ENCODE results near the gene ADAMTS8. TPM values are rescaled to one million over a fixed set of nuclear protein-coding genes. Genes with fewer than 3 reads are reported as not detected.

Gene ADAMTS8
- total and polyA plus RNA-seq, 2 donors: 0.14 to 0.37 TPM

GRCh38 chr11:130473056-130473794 lies 44.8 kb upstream of the ADAMTS8 start:
- Histone ChIP-seq H3K27me3 (ENCODE audit: control insufficient read depth in 2 of 2, insufficient read depth in 1 of 2, low read length in 1 of 2) (no peaks in the 10 kb centered on the region), H3K36me3 (ENCODE audit: control insufficient read depth in 2 of 2, insufficient read depth in 2 of 2, low read length in 1 of 2) (no peaks in the 10 kb centered on the region), H3K27ac (ENCODE audit: low read depth in 1 of 2, low read length in 1 of 2) (no peak overlapping the region), H3K4me1 (ENCODE audit: control insufficient read depth in 2 of 2, insufficient read depth in 2 of 2, low read length in 2 of 2) (no peaks in the 10 kb centered on the region), H3K4me3 (ENCODE audit: low read length in 2 of 2) (no peak overlapping the region), H3K9me3 (ENCODE audit: control insufficient read depth in 2 of 2, insufficient read depth in 1 of 2, low read length in 1 of 2) (no peaks in the 10 kb centered on the region)
- 98% methylated on average over 52 of the region's 52 CpGs for WGBS
- no peak for DNase-seq (ENCODE audit: low read depth in 6 of 9, low spot score in 9 of 9)

GRCh38 chr11:130472434-130472961 lies 44.1 kb upstream of the ADAMTS8 start:
- H3K27ac ChIP-seq (ENCODE audit: low read depth in 1 of 2, low read length in 1 of 2): no peak overlapping the region
- H3K36me3 ChIP-seq (ENCODE audit: control insufficient read depth in 2 of 2, insufficient read depth in 2 of 2, low read length in 1 of 2): no peaks in the 10 kb centered on the region
- no peaks in the 10 kb centered on the region for H3K27me3 ChIP-seq (ENCODE audit: control insufficient read depth in 2 of 2, insufficient read depth in 1 of 2, low read length in 1 of 2)
- WGBS: 96% methylated on average over 7 of the region's 7 CpGs
- H3K4me1 ChIP-seq (ENCODE audit: control insufficient read depth in 2 of 2, insufficient read depth in 2 of 2, low read length in 2 of 2): no peaks in the 10 kb centered on the region
- H3K9me3 ChIP-seq (ENCODE audit: control insufficient read depth in 2 of 2, insufficient read depth in 1 of 2, low read length in 1 of 2): no peaks in the 10 kb centered on the region
- H3K4me3 ChIP-seq (ENCODE audit: low read length in 2 of 2): no peak overlapping the region
- no peak for DNase-seq (ENCODE audit: low read depth in 6 of 9, low spot score in 9 of 9)

- DNase-seq (ENCODE audit: low read depth in 6 of 9, low spot score in 9 of 9): no peak
- 96% methylated on average over 11 of the region's 11 CpGs for WGBS
- no peak overlapping the region for H3K4me3 ChIP-seq (ENCODE audit: low read length in 2 of 2)
Measured at GRCh38 chr11:130471731-130472433, 43.5 kb upstream of the ADAMTS8 start.

GRCh38 chr11:130470832-130471706 lies 42.7 kb upstream of the ADAMTS8 start:
- WGBS: 95% methylated on average over 20 of the region's 20 CpGs
- DNase-seq (ENCODE audit: low read depth in 6 of 9, low spot score in 9 of 9): no peak
- no peaks in the 10 kb centered on the region for H3K27me3 ChIP-seq (ENCODE audit: control insufficient read depth in 2 of 2, insufficient read depth in 1 of 2, low read length in 1 of 2)
- no peaks in the 10 kb centered on the region for H3K4me1 ChIP-seq (ENCODE audit: control insufficient read depth in 2 of 2, insufficient read depth in 2 of 2, low read length in 2 of 2)
- no peak overlapping the region for H3K27ac ChIP-seq (ENCODE audit: low read depth in 1 of 2, low read length in 1 of 2)
- H3K4me3 ChIP-seq (ENCODE audit: low read length in 2 of 2): no peak overlapping the region
- H3K9me3 ChIP-seq (ENCODE audit: control insufficient read depth in 2 of 2, insufficient read depth in 1 of 2, low read length in 1 of 2): no peaks in the 10 kb centered on the region
- H3K36me3 ChIP-seq (ENCODE audit: control insufficient read depth in 2 of 2, insufficient read depth in 2 of 2, low read length in 1 of 2): no peaks in the 10 kb centered on the region

More at GRCh38 chr11:130471731-130472433, 43.5 kb upstream of the ADAMTS8 start:
- Histone ChIP-seq H3K4me1 (ENCODE audit: control insufficient read depth in 2 of 2, insufficient read depth in 2 of 2, low read length in 2 of 2) (no peaks in the 10 kb centered on the region), H3K36me3 (ENCODE audit: control insufficient read depth in 2 of 2, insufficient read depth in 2 of 2, low read length in 1 of 2) (no peaks in the 10 kb centered on the region), H3K9me3 (ENCODE audit: control insufficient read depth in 2 of 2, insufficient read depth in 1 of 2, low read length in 1 of 2) (no peaks in the 10 kb centered on the region), H3K27me3 (ENCODE audit: control insufficient read depth in 2 of 2, insufficient read depth in 1 of 2, low read length in 1 of 2) (no peaks in the 10 kb centered on the region), H3K27ac (ENCODE audit: low read depth in 1 of 2, low read length in 1 of 2) (no peak overlapping the region)

GRCh38 chr11:130469181-130469580 lies 40.8 kb upstream of the ADAMTS8 start:
- DNase-seq (ENCODE audit: low read depth in 6 of 9, low spot score in 9 of 9): no peak
- no peaks in the 10 kb centered on the region for H3K27me3 ChIP-seq (ENCODE audit: control insufficient read depth in 2 of 2, insufficient read depth in 1 of 2, low read length in 1 of 2)
- H3K4me3 ChIP-seq (ENCODE audit: low read length in 2 of 2): no peak overlapping the region
- H3K36me3 ChIP-seq (ENCODE audit: control insufficient read depth in 2 of 2, insufficient read depth in 2 of 2, low read length in 1 of 2): no peaks in the 10 kb centered on the region
- no peaks in the 10 kb centered on the region for H3K4me1 ChIP-seq (ENCODE audit: control insufficient read depth in 2 of 2, insufficient read depth in 2 of 2, low read length in 2 of 2)
- no peak overlapping the region for H3K27ac ChIP-seq (ENCODE audit: low read depth in 1 of 2, low read length in 1 of 2)
- H3K9me3 ChIP-seq (ENCODE audit: control insufficient read depth in 2 of 2, insufficient read depth in 1 of 2, low read length in 1 of 2): no peaks in the 10 kb centered on the region
- WGBS: 96% methylated on average over 6 of the region's 6 CpGs

- no peaks in the 10 kb centered on the region for H3K4me1 ChIP-seq (ENCODE audit: control insufficient read depth in 2 of 2, insufficient read depth in 2 of 2, low read length in 2 of 2)
- H3K4me3 ChIP-seq (ENCODE audit: low read length in 2 of 2): no peak overlapping the region
- no peaks in the 10 kb centered on the region for H3K9me3 ChIP-seq (ENCODE audit: control insufficient read depth in 2 of 2, insufficient read depth in 1 of 2, low read length in 1 of 2)
- H3K27ac ChIP-seq (ENCODE audit: low read depth in 1 of 2, low read length in 1 of 2): no peak overlapping the region
- no peak for DNase-seq (ENCODE audit: low read depth in 6 of 9, low spot score in 9 of 9)
- 91% methylated on average over 10 of the region's 10 CpGs for WGBS
- H3K36me3 ChIP-seq (ENCODE audit: control insufficient read depth in 2 of 2, insufficient read depth in 2 of 2, low read length in 1 of 2): no peaks in the 10 kb centered on the region
- H3K27me3 ChIP-seq (ENCODE audit: control insufficient read depth in 2 of 2, insufficient read depth in 1 of 2, low read length in 1 of 2): no peaks in the 10 kb centered on the region
Measured at GRCh38 chr11:130467116-130467900, 38.9 kb upstream of the ADAMTS8 start.

GRCh38 chr11:130465263-130465662 lies 36.9 kb upstream of the ADAMTS8 start:
- Histone ChIP-seq H3K4me3 (ENCODE audit: low read length in 2 of 2) (no peak overlapping the region), H3K27me3 (ENCODE audit: control insufficient read depth in 2 of 2, insufficient read depth in 1 of 2, low read length in 1 of 2) (no peaks in the 10 kb centered on the region), H3K9me3 (ENCODE audit: control insufficient read depth in 2 of 2, insufficient read depth in 1 of 2, low read length in 1 of 2) (no peaks in the 10 kb centered on the region), H3K4me1 (ENCODE audit: control insufficient read depth in 2 of 2, insufficient read depth in 2 of 2, low read length in 2 of 2) (no peaks in the 10 kb centered on the region), H3K27ac (ENCODE audit: low read depth in 1 of 2, low read length in 1 of 2) (no peak overlapping the region), H3K36me3 (ENCODE audit: control insufficient read depth in 2 of 2, insufficient read depth in 2 of 2, low read length in 1 of 2) (no peaks in the 10 kb centered on the region)
- no peak for DNase-seq (ENCODE audit: low read depth in 6 of 9, low spot score in 9 of 9)
- WGBS: 96% methylated on average over 5 of the region's 5 CpGs

- Histone ChIP-seq H3K4me1 (ENCODE audit: control insufficient read depth in 2 of 2, insufficient read depth in 2 of 2, low read length in 2 of 2) (no peaks in the 10 kb centered on the region), H3K27ac (ENCODE audit: low read depth in 1 of 2, low read length in 1 of 2) (no peak overlapping the region), H3K36me3 (ENCODE audit: control insufficient read depth in 2 of 2, insufficient read depth in 2 of 2, low read length in 1 of 2) (no peaks in the 10 kb centered on the region), H3K27me3 (ENCODE audit: control insufficient read depth in 2 of 2, insufficient read depth in 1 of 2, low read length in 1 of 2) (no peaks in the 10 kb centered on the region), H3K9me3 (ENCODE audit: control insufficient read depth in 2 of 2, insufficient read depth in 1 of 2, low read length in 1 of 2) (no peaks in the 10 kb centered on the region), H3K4me3 (ENCODE audit: low read length in 2 of 2) (no peak overlapping the region)
- no peak for DNase-seq (ENCODE audit: low read depth in 6 of 9, low spot score in 9 of 9)
Measured at GRCh38 chr11:130464291-130464812, 35.9 kb upstream of the ADAMTS8 start.

Measured in thymus (tissue), 11 donors.